ENCODE results near the gene ALDH1L1. TPM values are rescaled to one million over a fixed set of nuclear protein-coding genes. Genes with fewer than 3 reads are reported as not detected.

The ALDH1L1 gene
- total RNA-seq, 1 donor = 0.18 TPM

GRCh38 chr3:126197854-126198584, 17.6 kb upstream of the ALDH1L1 start:
- TF ChIP-seq CTCF (IDR thresholded peaks at IDR 0.05; ENCODE audit: insufficient read depth, low read length) = peak; percentile 86
- DNase-seq (ENCODE audit: low read depth) = peak; percentile 72
- no peak overlapping the region for H3K4me3 ChIP-seq (ENCODE audit: low read depth, low read length)

- DNase-seq (ENCODE audit: low read depth) = no peak
- TF ChIP-seq CTCF (IDR thresholded peaks at IDR 0.05; ENCODE audit: insufficient read depth, low read length) = no peak
- H3K4me3 ChIP-seq (ENCODE audit: low read depth, low read length) = no peak overlapping the region
Measured at GRCh38 chr3:126197343-126197742, 17.0 kb upstream of the ALDH1L1 start.

GRCh38 chr3:126194713-126195305, 14.4 kb upstream of the ALDH1L1 start:
- TF ChIP-seq CTCF (IDR thresholded peaks at IDR 0.05; ENCODE audit: insufficient read depth, low read length) = no peak
- DNase-seq (ENCODE audit: low read depth) = no peak
- no peak overlapping the region for H3K4me3 ChIP-seq (ENCODE audit: low read depth, low read length)

- TF ChIP-seq CTCF (IDR thresholded peaks at IDR 0.05; ENCODE audit: insufficient read depth, low read length) = no peak
- no peak overlapping the region for H3K4me3 ChIP-seq (ENCODE audit: low read depth, low read length)
- no peak for DNase-seq (ENCODE audit: low read depth)
Measured at GRCh38 chr3:126191246-126191645, 10.9 kb upstream of the ALDH1L1 start.

- no peak overlapping the region for H3K4me3 ChIP-seq (ENCODE audit: low read depth, low read length)
- TF ChIP-seq CTCF (IDR thresholded peaks at IDR 0.05; ENCODE audit: insufficient read depth, low read length) = no peak
- no peak for DNase-seq (ENCODE audit: low read depth)
Measured at GRCh38 chr3:126187920-126188319, 7.5 kb upstream of the ALDH1L1 start.

- TF ChIP-seq CTCF (IDR thresholded peaks at IDR 0.05; ENCODE audit: insufficient read depth, low read length) = no peak
- no peak for DNase-seq (ENCODE audit: low read depth)
- no peak overlapping the region for H3K4me3 ChIP-seq (ENCODE audit: low read depth, low read length)
Measured at GRCh38 chr3:126186749-126187148, 6.4 kb upstream of the ALDH1L1 start.

Data from fibroblast of the aortic adventitia (primary cell).